Astrocyte (in vitro differentiated cells and primary cell): ENCODE data around the gene PAOX. TPM values are rescaled to one million over a fixed set of nuclear protein-coding genes. Genes with fewer than 3 reads are reported as not detected.
A peak's percentile ranks its signal among the peaks of the same experiment; 100 is the strongest.

Source experiments
- DNase-seq: peaks from one replicate; pipeline ENCODE4 v3.0.0-alpha.2; 2010; ENCODE audit warnings: low read depth
- FAIRE-seq: peaks from 2 replicates; lab custom pipeline; 2011; peaks lifted over from hg19 to GRCh38; lab: Jason Lieb, UNC
- H2AFZ ChIP-seq: 2 replicates; pipeline ENCODE4 v1.6.0; 2012; ENCODE audit warnings: low read depth, low read length, inconsistent platforms
- H3K27ac ChIP-seq: 2 replicates; pipeline ENCODE4 v1.5.1; 2011; ENCODE audit warnings: low read depth, low read length, inconsistent platforms
- H3K27me3 ChIP-seq: 2 replicates; pipeline ENCODE4 v1.6.0; 2011; ENCODE audit warnings: low read length, inconsistent platforms; ENCODE audit not compliant: insufficient read depth
- H3K36me3 ChIP-seq: 2 replicates; pipeline ENCODE4 v1.5.1; 2011; ENCODE audit warnings: low read length, inconsistent platforms; ENCODE audit not compliant: insufficient read depth
- H3K4me1 ChIP-seq: 2 replicates; pipeline ENCODE4 v1.5.1; 2011; ENCODE audit warnings: low read length, inconsistent platforms; ENCODE audit not compliant: insufficient read depth
- H3K4me2 ChIP-seq: 2 replicates; pipeline ENCODE4 v1.6.0; 2012; ENCODE audit warnings: low read length, inconsistent platforms
- H3K4me3 ChIP-seq: 2 replicates; pipeline ENCODE4 v1.5.1; 2011; ENCODE audit warnings: low read depth, mild to moderate bottlenecking, low read length, inconsistent platforms; ENCODE audit not compliant: insufficient read depth
- H3K79me2 ChIP-seq: 2 replicates; pipeline ENCODE4 v1.6.0; 2012; ENCODE audit warnings: mild to moderate bottlenecking, low read length, inconsistent platforms; ENCODE audit not compliant: insufficient read depth
- H3K9ac ChIP-seq: 2 replicates; pipeline ENCODE4 v1.6.0; 2012; ENCODE audit warnings: mild to moderate bottlenecking, low read length, inconsistent platforms
- H3K9me3 ChIP-seq: 2 replicates; pipeline ENCODE4 v1.5.1; 2012; ENCODE audit warnings: low read depth, mild to moderate bottlenecking, low read length, inconsistent platforms; ENCODE audit not compliant: insufficient read depth
- H4K20me1 ChIP-seq: 2 replicates; pipeline ENCODE4 v1.6.0; 2012; ENCODE audit warnings: low read length, inconsistent platforms; ENCODE audit not compliant: insufficient read depth
- H3K27ac Mint-ChIP-seq: one replicate; pipeline ENCODE4 v1.8.0; 2021; ENCODE audit warnings: mild to moderate bottlenecking, mixed read lengths; ENCODE audit not compliant: unreplicated experiment
- H3K27me3 Mint-ChIP-seq: one replicate; pipeline ENCODE4 v1.8.0; 2021; ENCODE audit warnings: low read depth, mixed read lengths; ENCODE audit not compliant: unreplicated experiment
- H3K36me3 Mint-ChIP-seq: one replicate; pipeline ENCODE4 v1.8.0; 2021; ENCODE audit warnings: low read depth, mixed read lengths; ENCODE audit not compliant: unreplicated experiment
- H3K4me1 Mint-ChIP-seq: one replicate; pipeline ENCODE4 v1.8.0; 2021; ENCODE audit warnings: low read depth, mixed read lengths; ENCODE audit not compliant: unreplicated experiment
- H3K4me3 Mint-ChIP-seq: one replicate; pipeline ENCODE4 v1.8.0; 2021; ENCODE audit warnings: mild to moderate bottlenecking, moderate library complexity, mixed read lengths; ENCODE audit not compliant: unreplicated experiment
- H3K9me3 Mint-ChIP-seq: one replicate; pipeline ENCODE4 v1.8.0; 2021; ENCODE audit warnings: mild to moderate bottlenecking, mixed read lengths; ENCODE audit not compliant: unreplicated experiment
- CTCF ChIP-seq: IDR thresholded peaks from 2 replicates; pipeline ENCODE4 v1.5.1; 2011; ENCODE audit warnings: low read depth, mild to moderate bottlenecking, inconsistent platforms, low read length, moderate library complexity; ENCODE audit not compliant: insufficient read depth
- EZH2 ChIP-seq: IDR thresholded peaks from 2 replicates; pipeline ENCODE4 v1.6.1; 2012; ENCODE audit warnings: mild to moderate bottlenecking, low read length, inconsistent platforms; ENCODE audit not compliant: insufficient read depth
- total RNA-seq: library from RNA; stranded (reverse); gene quantifications from 2 replicates; pipeline ENCODE4 v1.2.1, GENCODE V29; 2021

Gene PAOX
- total RNA-seq, 1 donor from 2014 or later: 7.9 TPM

GRCh38 chr10:133388236-133388972, 9.3 kb downstream of the PAOX start:
- no peaks in the 10 kb centered on the region for H4K20me1 ChIP-seq
- H3K9ac ChIP-seq: no peak overlapping the region
- Mint-ChIP-seq H3K9me3 (no peaks in the 10 kb centered on the region), H3K27me3 (no peaks in the 10 kb centered on the region), H3K4me1 (peaks cover under 1% of the 10 kb centered on the region), H3K4me3 (no peak overlapping the region), H3K27ac (no peak overlapping the region), H3K36me3 (peaks cover 14% of the 10 kb centered on the region)
- FAIRE-seq (no peak), DNase-seq (no peak)
- no peaks in the 10 kb centered on the region for H3K79me2 ChIP-seq
- H3K27me3 ChIP-seq: no peaks in the 10 kb centered on the region
- no peaks in the 10 kb centered on the region for H3K36me3 ChIP-seq
- H3K27ac ChIP-seq: no peak overlapping the region
- no peak overlapping the region for H3K4me2 ChIP-seq
- TF ChIP-seq CTCF (no peak), EZH2 (no peak)
- H3K9me3 ChIP-seq: no peaks in the 10 kb centered on the region
- no peak overlapping the region for H2AFZ ChIP-seq
- H3K4me3 ChIP-seq: no peak overlapping the region
- no peaks in the 10 kb centered on the region for H3K4me1 ChIP-seq

GRCh38 chr10:133388973-133389818, 10.1 kb downstream of the PAOX start:
- H3K27me3 Mint-ChIP-seq: no peaks in the 10 kb centered on the region
- no peak overlapping the region for H3K4me2 ChIP-seq
- peak overlapping the region; percentile 62 for H3K27ac Mint-ChIP-seq
- H3K79me2 ChIP-seq: peaks cover 3% of the 10 kb centered on the region
- no peaks in the 10 kb centered on the region for H3K36me3 ChIP-seq
- H3K27me3 ChIP-seq: no peaks in the 10 kb centered on the region
- H3K9me3 Mint-ChIP-seq: no peaks in the 10 kb centered on the region
- no peak overlapping the region for H3K27ac ChIP-seq
- no peak for DNase-seq
- no peak overlapping the region for H3K9ac ChIP-seq
- peaks cover 14% of the 10 kb centered on the region for H3K36me3 Mint-ChIP-seq
- no peaks in the 10 kb centered on the region for H3K9me3 ChIP-seq
- no peak for FAIRE-seq
- peaks cover 2% of the 10 kb centered on the region for H3K4me1 Mint-ChIP-seq
- no peak overlapping the region for H2AFZ ChIP-seq
- H3K4me3 ChIP-seq: no peak overlapping the region
- no peaks in the 10 kb centered on the region for H3K4me1 ChIP-seq
- no peak for TF ChIP-seq CTCF
- no peak for TF ChIP-seq EZH2
- H4K20me1 ChIP-seq: no peaks in the 10 kb centered on the region
- H3K4me3 Mint-ChIP-seq: no peak overlapping the region
